MM.1S (cell line): ENCODE results near the gene FGF21.
"Not testable (repeated sequence)": the region's sequence is repeated elsewhere in the genome, so short reads cannot be mapped to it uniquely, and the experiment has no call there.

ENCODE experiments used
- DNase-seq: peaks from one replicate; pipeline ENCODE4 v3.0.0-alpha.2; 2015
- H2AFZ ChIP-seq: fragments of 300-600 bp; sonication (generic); 2 replicates; pipeline ENCODE4 v1.6.0; 2016; ENCODE audit warnings: antibody characterized with exemption, low read length
- H3F3A ChIP-seq: fragments of 300-600 bp; sonication (generic); 2 replicates; pipeline ENCODE4 v1.6.1; 2016; ENCODE audit warnings: mild to moderate bottlenecking, antibody characterized with exemption, low read length, moderate library complexity, mixed read lengths; ENCODE audit not compliant: insufficient read depth
- H3K27ac ChIP-seq: fragments of 300-600 bp; sonication (generic); 2 replicates; pipeline ENCODE4 v1.5.1; 2016; ENCODE audit warnings: mild to moderate bottlenecking, low read length
- H3K27me3 ChIP-seq: fragments of 300-600 bp; sonication (generic); replicated peaks from 2 replicates; pipeline ENCODE4 v1.6.0; 2016; ENCODE audit warnings: low read length; ENCODE audit not compliant: insufficient read depth
- H3K36me3 ChIP-seq: fragments of 300-600 bp; sonication (generic); replicated peaks from 2 replicates; pipeline ENCODE4 v1.6.1; 2016; ENCODE audit warnings: mild to moderate bottlenecking, low read length, mixed read lengths; ENCODE audit not compliant: insufficient read depth
- H3K4me1 ChIP-seq: fragments of 300-600 bp; sonication (generic); 2 replicates; pipeline ENCODE4 v1.6.1; 2016; ENCODE audit warnings: low read length, mixed read lengths
- H3K4me2 ChIP-seq: fragments of 300-600 bp; sonication (generic); 2 replicates; pipeline ENCODE4 v1.6.0; 2016; ENCODE audit warnings: low read depth, low read length
- H3K4me3 ChIP-seq: fragments of 300-600 bp; sonication (generic); 2 replicates; pipeline ENCODE4 v1.5.1; 2016; ENCODE audit warnings: low read length, mixed read lengths
- H3K79me2 ChIP-seq: fragments of 300-600 bp; sonication (generic); 2 replicates; pipeline ENCODE4 v1.6.1; 2016; ENCODE audit warnings: mixed run types, low read length, mixed read lengths
- H3K9ac ChIP-seq: fragments of 300-600 bp; sonication (generic); 2 replicates; pipeline ENCODE4 v1.6.1; 2016; ENCODE audit warnings: low read length, mixed read lengths
- H3K9me2 ChIP-seq: fragments of 300-600 bp; sonication (generic); replicated peaks from 2 replicates; pipeline ENCODE4 v1.6.1; 2016; ENCODE audit warnings: mild to moderate bottlenecking, low read length, mixed read lengths; ENCODE audit not compliant: insufficient read depth
- H3K9me3 ChIP-seq: fragments of 300-600 bp; sonication (generic); replicated peaks from 2 replicates; pipeline ENCODE4 v1.6.1; 2016; ENCODE audit warnings: mild to moderate bottlenecking, low read length, mixed read lengths; ENCODE audit not compliant: insufficient read depth
- H4K20me1 ChIP-seq: fragments of 300-600 bp; sonication (generic); 2 replicates; pipeline ENCODE4 v1.6.1; 2016; ENCODE audit warnings: mild to moderate bottlenecking, low read length, moderate library complexity, mixed read lengths; ENCODE audit not compliant: insufficient read depth
- CTCF ChIP-seq: fragments of 300-600 bp; sonication (generic); IDR thresholded peaks from 2 replicates; pipeline ENCODE4 v1.5.1; 2016; ENCODE audit warnings: antibody characterized with exemption, low read length, mixed read lengths
- EZH2 ChIP-seq: fragments of 300-600 bp; sonication (generic); optimal IDR thresholded peaks from 2 replicates; pipeline ENCODE3; 2017; ENCODE audit warnings: low read depth, mild to moderate bottlenecking, antibody characterized with exemption, low read length, mixed read lengths
- EZH2phosphoT487 ChIP-seq: fragments of 300-600 bp; sonication (generic); IDR thresholded peaks from 2 replicates; pipeline ENCODE4 v1.6.1; 2018; ENCODE audit warnings: antibody characterized with exemption, low read length

Gene FGF21

DNA sequence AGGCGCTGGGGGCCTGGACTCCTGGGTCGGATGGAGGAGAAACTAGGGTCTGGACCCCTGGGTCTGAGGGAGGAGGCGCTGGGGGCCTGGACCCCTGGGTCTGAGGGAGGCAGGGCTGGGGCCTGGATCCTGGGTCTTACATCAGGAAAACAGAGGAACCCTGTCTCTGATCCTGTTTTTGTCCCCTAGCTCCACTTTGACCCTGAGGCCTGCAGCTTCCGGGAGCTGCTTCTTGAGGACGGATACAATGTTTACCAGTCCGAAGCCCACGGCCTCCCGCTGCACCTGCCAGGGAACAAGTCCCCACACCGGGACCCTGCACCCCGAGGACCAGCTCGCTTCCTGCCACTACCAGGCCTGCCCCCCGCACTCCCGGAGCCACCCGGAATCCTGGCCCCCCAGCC, 2.4 kb downstream of the FGF21 start:
- H3K79me2 ChIP-seq: no peaks in the 10 kb centered on the region

GRCh38 chr19:48760504-48761205, 5.3 kb downstream of the FGF21 start:
- Histone ChIP-seq H3K4me3 (no peak overlapping the region), H3K79me2 (no peaks in the 10 kb centered on the region), H3K27ac (no peak overlapping the region), H3K9me2 (no peaks in the 10 kb centered on the region), H3K4me2 (no peak overlapping the region), H3K27me3 (peaks cover 80% of the 10 kb centered on the region), H4K20me1 (no peaks in the 10 kb centered on the region), H3K4me1 (no peaks in the 10 kb centered on the region), H3K9me3 (no peaks in the 10 kb centered on the region), H3K9ac (no peak overlapping the region), H3K36me3 (no peaks in the 10 kb centered on the region), H3F3A (no peaks in the 10 kb centered on the region), H2AFZ (no peak overlapping the region)
- TF ChIP-seq EZH2phosphoT487 (no peak), CTCF (no peak), EZH2 (no peak)
- no peak for DNase-seq

More for the DNA sequence above, 2.4 kb downstream of the FGF21 start:
- Histone ChIP-seq H3K36me3 (no peaks in the 10 kb centered on the region), H4K20me1 (no peaks in the 10 kb centered on the region), H3K4me3 (no peak overlapping the region), H3K4me2 (no peak overlapping the region), H3F3A (no peaks in the 10 kb centered on the region), H3K27me3 (peaks cover 75% of the 10 kb centered on the region), H3K9me2 (no peaks in the 10 kb centered on the region), H2AFZ (no peak overlapping the region), H3K27ac (no peak overlapping the region), H3K4me1 (0 out of 2 replicates have a peak, but pooled peaks cover 4% of the 10 kb centered on the region), H3K9me3 (no peaks in the 10 kb centered on the region), H3K9ac (no peak overlapping the region)
- no peak for DNase-seq
- no peak for TF ChIP-seq CTCF
- no peak for TF ChIP-seq EZH2phosphoT487
- no peak for TF ChIP-seq EZH2

- H3K79me2 ChIP-seq, H3F3A ChIP-seq, H3K4me2 ChIP-seq, H4K20me1 ChIP-seq, H2AFZ ChIP-seq, H3K9ac ChIP-seq, H3K9me2 ChIP-seq, H3K9me3 ChIP-seq, H3K27ac ChIP-seq, H3K36me3 ChIP-seq, H3K4me3 ChIP-seq, DNase-seq, H3K4me1 ChIP-seq: not testable (repeated sequence)
- peaks cover 99% of the 10 kb centered on the region for H3K27me3 ChIP-seq
These were observed 10.5 kb downstream of the FGF21 start for GRCh38 chr19:48765816-48766215.

- H4K20me1 ChIP-seq, H3K79me2 ChIP-seq, H3K9me2 ChIP-seq, H3K9ac ChIP-seq, H3F3A ChIP-seq, H3K4me1 ChIP-seq, H3K27ac ChIP-seq, H3K9me3 ChIP-seq, DNase-seq, H3K4me2 ChIP-seq, H3K36me3 ChIP-seq, H3K4me3 ChIP-seq, H2AFZ ChIP-seq: not testable (repeated sequence)
- peaks cover 94% of the 10 kb centered on the region for H3K27me3 ChIP-seq
These were observed 12.9 kb downstream of the FGF21 start for GRCh38 chr19:48768171-48768753.
